ENCODE measurements around the gene OR52K1. TPM values are rescaled to one million over a fixed set of nuclear protein-coding genes. Genes with fewer than 3 reads are reported as not detected.

OR52K1 gene
- polyA plus RNA-seq: 0.25 TPM
- long read RNA-seq, donor 1: 0 reads
- long read RNA-seq, donor 2: 0 reads
- long read RNA-seq, donor 3: 0 reads
- long read RNA-seq, donor 4: 0 reads
- long read RNA-seq, donor 5: 0 reads
- long read RNA-seq, donor 6: 0 reads
- long read RNA-seq, donor 7: 0 reads
- long read RNA-seq, donor 8: 0 reads
- long read RNA-seq, donor 9: 0 reads
- long read RNA-seq, donor 10: 0 reads
- long read RNA-seq, donor 11: 0 reads

GRCh38 chr11:4482445-4482844 lies at the start of gene OR52K1:
Gene OR52K1 (plus strand): TSS chr11:4482646. CDS start chr11:4488901, 6,255 bp downstream.
- Histone ChIP-seq H3K4me1 (ENCODE audit: control insufficient read depth, insufficient read depth, low read length) (no peaks in the 10 kb centered on the region), H3K36me3 (ENCODE audit: control insufficient read depth, insufficient read depth, low read length) (no peaks in the 10 kb centered on the region), H3K4me3 (ENCODE audit: low read length) (no peak within 1 kb of the TSS), H3K27me3 (ENCODE audit: control insufficient read depth, insufficient read depth, low read length) (peaks cover 2% of the 10 kb centered on the region), H3K9me3 (ENCODE audit: control insufficient read depth, low read depth, low read length) (no peaks in the 10 kb centered on the region), H3K27ac (ENCODE audit: low read length) (no peak within 1 kb of the TSS)
- no CpG with 5 or more reads among the region's 2 CpGs for WGBS (ENCODE audit: insufficient coverage, low lambda C conversion rate)
- peak; percentile 2 to 45 for DNase-seq

- no CpG with 5 or more reads among the region's 2 CpGs for WGBS (ENCODE audit: insufficient coverage, low lambda C conversion rate)
- Histone ChIP-seq H3K4me3 (ENCODE audit: low read length) (no peak overlapping the region), H3K27me3 (ENCODE audit: control insufficient read depth, insufficient read depth, low read length) (no peaks in the 10 kb centered on the region), H3K36me3 (ENCODE audit: control insufficient read depth, insufficient read depth, low read length) (no peaks in the 10 kb centered on the region), H3K4me1 (ENCODE audit: control insufficient read depth, insufficient read depth, low read length) (peaks cover 29% of the 10 kb centered on the region), H3K27ac (ENCODE audit: low read length) (no peak overlapping the region), H3K9me3 (ENCODE audit: control insufficient read depth, low read depth, low read length) (no peaks in the 10 kb centered on the region)
- no peak for DNase-seq
Measured at GRCh38 chr11:4433856-4434255, 48.6 kb upstream of the OR52K1 start.

- Histone ChIP-seq H3K36me3 (ENCODE audit: control insufficient read depth, insufficient read depth, low read length) (no peaks in the 10 kb centered on the region), H3K27me3 (ENCODE audit: control insufficient read depth, insufficient read depth, low read length) (no peaks in the 10 kb centered on the region), H3K4me1 (ENCODE audit: control insufficient read depth, insufficient read depth, low read length) (peaks cover 8% of the 10 kb centered on the region), H3K9me3 (ENCODE audit: control insufficient read depth, low read depth, low read length) (no peaks in the 10 kb centered on the region), H3K27ac (ENCODE audit: low read length) (no peak overlapping the region), H3K4me3 (ENCODE audit: low read length) (no peak overlapping the region)
- DNase-seq: no peak
- no CpG with 5 or more reads among the region's 1 CpG for WGBS (ENCODE audit: insufficient coverage, low lambda C conversion rate)
Measured at GRCh38 chr11:4436411-4436810, 46.0 kb upstream of the OR52K1 start.

GRCh38 chr11:4441515-4441914 lies 40.9 kb upstream of the OR52K1 start:
- H3K36me3 ChIP-seq (ENCODE audit: control insufficient read depth, insufficient read depth, low read length): no peaks in the 10 kb centered on the region
- H3K4me1 ChIP-seq (ENCODE audit: control insufficient read depth, insufficient read depth, low read length): no peaks in the 10 kb centered on the region
- WGBS (ENCODE audit: insufficient coverage, low lambda C conversion rate): no CpG with 5 or more reads among the region's 3 CpGs
- H3K27me3 ChIP-seq (ENCODE audit: control insufficient read depth, insufficient read depth, low read length): no peaks in the 10 kb centered on the region
- H3K4me3 ChIP-seq (ENCODE audit: low read length): no peak overlapping the region
- no peaks in the 10 kb centered on the region for H3K9me3 ChIP-seq (ENCODE audit: control insufficient read depth, low read depth, low read length)
- no peak for DNase-seq
- no peak overlapping the region for H3K27ac ChIP-seq (ENCODE audit: low read length)

- Histone ChIP-seq H3K9me3 (ENCODE audit: control insufficient read depth, low read depth, low read length) (no peaks in the 10 kb centered on the region), H3K4me1 (ENCODE audit: control insufficient read depth, insufficient read depth, low read length) (no peaks in the 10 kb centered on the region), H3K36me3 (ENCODE audit: control insufficient read depth, insufficient read depth, low read length) (no peaks in the 10 kb centered on the region), H3K27ac (ENCODE audit: low read length) (no peak overlapping the region), H3K27me3 (ENCODE audit: control insufficient read depth, insufficient read depth, low read length) (no peaks in the 10 kb centered on the region), H3K4me3 (ENCODE audit: low read length) (no peak overlapping the region)
- DNase-seq: no peak
- WGBS (ENCODE audit: insufficient coverage, low lambda C conversion rate): no CpG with 5 or more reads among the region's 3 CpGs
Measured at GRCh38 chr11:4443232-4443891, 39.1 kb upstream of the OR52K1 start.

- no peak for DNase-seq
- Histone ChIP-seq H3K9me3 (ENCODE audit: control insufficient read depth, low read depth, low read length) (no peaks in the 10 kb centered on the region), H3K27ac (ENCODE audit: low read length) (no peak within 1 kb of the TSS), H3K36me3 (ENCODE audit: control insufficient read depth, insufficient read depth, low read length) (no peaks in the 10 kb centered on the region), H3K27me3 (ENCODE audit: control insufficient read depth, insufficient read depth, low read length) (no peaks in the 10 kb centered on the region), H3K4me1 (ENCODE audit: control insufficient read depth, insufficient read depth, low read length) (no peaks in the 10 kb centered on the region), H3K4me3 (ENCODE audit: low read length) (no peak within 1 kb of the TSS)
Measured at GRCh38 chr11:4448995-4449394, 33.5 kb upstream of the OR52K1 start, which contains the start of gene OR52K2. Gene OR52K2 (plus strand): TSS chr11:4449295. CDS start chr11:4449340, 45 bp downstream.

- H3K4me1 ChIP-seq (ENCODE audit: control insufficient read depth, insufficient read depth, low read length): no peaks in the 10 kb centered on the region
- H3K36me3 ChIP-seq (ENCODE audit: control insufficient read depth, insufficient read depth, low read length): no peaks in the 10 kb centered on the region
- no peak overlapping the region for H3K27ac ChIP-seq (ENCODE audit: low read length)
- no peaks in the 10 kb centered on the region for H3K9me3 ChIP-seq (ENCODE audit: control insufficient read depth, low read depth, low read length)
- no peak for DNase-seq
- WGBS (ENCODE audit: insufficient coverage, low lambda C conversion rate): no CpG with 5 or more reads among the region's 3 CpGs
- H3K27me3 ChIP-seq (ENCODE audit: control insufficient read depth, insufficient read depth, low read length): no peaks in the 10 kb centered on the region
- no peak overlapping the region for H3K4me3 ChIP-seq (ENCODE audit: low read length)
Measured at GRCh38 chr11:4453118-4453517, 29.3 kb upstream of the OR52K1 start.

GRCh38 chr11:4454021-4454420 lies 28.4 kb upstream of the OR52K1 start:
- Histone ChIP-seq H3K36me3 (ENCODE audit: control insufficient read depth, insufficient read depth, low read length) (no peaks in the 10 kb centered on the region), H3K4me3 (ENCODE audit: low read length) (no peak overlapping the region), H3K27me3 (ENCODE audit: control insufficient read depth, insufficient read depth, low read length) (no peaks in the 10 kb centered on the region), H3K9me3 (ENCODE audit: control insufficient read depth, low read depth, low read length) (no peaks in the 10 kb centered on the region), H3K27ac (ENCODE audit: low read length) (no peak overlapping the region), H3K4me1 (ENCODE audit: control insufficient read depth, insufficient read depth, low read length) (peaks cover 4% of the 10 kb centered on the region)
- no peak for DNase-seq

- H3K27me3 ChIP-seq (ENCODE audit: control insufficient read depth, insufficient read depth, low read length): no peaks in the 10 kb centered on the region
- no peak overlapping the region for H3K27ac ChIP-seq (ENCODE audit: low read length)
- no peaks in the 10 kb centered on the region for H3K36me3 ChIP-seq (ENCODE audit: control insufficient read depth, insufficient read depth, low read length)
- DNase-seq: peak in 1 of 2 donors; percentile 61
- WGBS (ENCODE audit: insufficient coverage, low lambda C conversion rate): no CpG with 5 or more reads among the region's 1 CpG
- H3K9me3 ChIP-seq (ENCODE audit: control insufficient read depth, low read depth, low read length): no peaks in the 10 kb centered on the region
- no peak overlapping the region for H3K4me3 ChIP-seq (ENCODE audit: low read length)
- peaks cover 12% of the 10 kb centered on the region for H3K4me1 ChIP-seq (ENCODE audit: control insufficient read depth, insufficient read depth, low read length)
Measured at GRCh38 chr11:4455419-4455818, 27.0 kb upstream of the OR52K1 start.

- H3K4me3 ChIP-seq (ENCODE audit: low read length): no peak overlapping the region
- H3K4me1 ChIP-seq (ENCODE audit: control insufficient read depth, insufficient read depth, low read length): peaks cover 27% of the 10 kb centered on the region
- H3K27me3 ChIP-seq (ENCODE audit: control insufficient read depth, insufficient read depth, low read length): no peaks in the 10 kb centered on the region
- DNase-seq: peak; percentile 51 to 91
- WGBS (ENCODE audit: insufficient coverage, low lambda C conversion rate): no CpG with 5 or more reads among the region's 4 CpGs
- H3K27ac ChIP-seq (ENCODE audit: low read length): peak overlapping the region; percentile 87
- peaks cover 4% of the 10 kb centered on the region for H3K9me3 ChIP-seq (ENCODE audit: control insufficient read depth, low read depth, low read length)
- no peaks in the 10 kb centered on the region for H3K36me3 ChIP-seq (ENCODE audit: control insufficient read depth, insufficient read depth, low read length)
Measured at GRCh38 chr11:4459500-4459899, 22.9 kb upstream of the OR52K1 start.

GRCh38 chr11:4460151-4460550 lies 22.3 kb upstream of the OR52K1 start:
- peak overlapping the region; percentile 87 for H3K27ac ChIP-seq (ENCODE audit: low read length)
- WGBS (ENCODE audit: insufficient coverage, low lambda C conversion rate): no CpG with 5 or more reads among the region's 4 CpGs
- no peaks in the 10 kb centered on the region for H3K27me3 ChIP-seq (ENCODE audit: control insufficient read depth, insufficient read depth, low read length)
- peaks cover 32% of the 10 kb centered on the region for H3K4me1 ChIP-seq (ENCODE audit: control insufficient read depth, insufficient read depth, low read length)
- peaks cover 5% of the 10 kb centered on the region for H3K9me3 ChIP-seq (ENCODE audit: control insufficient read depth, low read depth, low read length)
- peak in 1 of 2 donors; percentile 52 for DNase-seq
- H3K4me3 ChIP-seq (ENCODE audit: low read length): no peak overlapping the region
- H3K36me3 ChIP-seq (ENCODE audit: control insufficient read depth, insufficient read depth, low read length): no peaks in the 10 kb centered on the region
